ENCODE results near the gene HNRNPC. TPM values are rescaled to one million over a fixed set of nuclear protein-coding genes. Genes with fewer than 3 reads are reported as not detected.

HNRNPC gene
- total and polyA plus RNA-seq, 10 of the 15 experiments (the other 5 are each of a cell fraction or from before 2014, with no cell fraction given): 679 to 1,492 (median 1,262) TPM

DNA sequence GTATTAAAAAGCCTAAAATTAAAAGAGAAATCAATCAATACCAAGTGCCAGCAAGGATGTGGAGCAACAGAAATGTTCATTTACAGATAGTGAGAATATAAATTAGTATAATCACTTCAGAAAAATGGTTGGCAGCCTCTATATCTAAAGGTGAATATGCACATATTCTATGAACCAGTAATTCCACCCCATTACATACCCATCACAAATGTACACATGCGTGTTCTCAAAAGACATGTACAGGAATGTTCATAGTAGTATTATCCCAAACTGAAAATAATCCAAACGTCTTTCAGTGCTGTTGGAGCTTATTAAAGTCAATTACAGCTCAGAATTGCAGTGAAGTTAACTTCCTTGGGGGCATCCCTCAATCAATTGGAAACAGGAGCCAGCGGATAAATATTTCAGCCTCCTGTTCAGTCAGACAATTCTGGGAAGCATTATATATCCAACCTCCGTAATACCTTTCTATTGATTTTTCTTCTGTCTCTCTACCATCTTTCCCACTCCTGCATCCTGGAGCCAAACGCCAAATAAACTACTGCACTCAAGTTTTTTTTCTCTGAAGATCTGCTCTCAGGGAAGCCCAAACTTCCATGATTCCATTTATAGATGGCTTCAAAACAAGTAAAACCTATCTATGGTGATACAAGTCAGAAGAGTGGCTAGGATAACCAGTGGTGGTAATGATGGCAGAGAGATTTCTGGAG, 68.3 kb downstream of the HNRNPC start (continued):
- TF ChIP-seq, protein P1, sequence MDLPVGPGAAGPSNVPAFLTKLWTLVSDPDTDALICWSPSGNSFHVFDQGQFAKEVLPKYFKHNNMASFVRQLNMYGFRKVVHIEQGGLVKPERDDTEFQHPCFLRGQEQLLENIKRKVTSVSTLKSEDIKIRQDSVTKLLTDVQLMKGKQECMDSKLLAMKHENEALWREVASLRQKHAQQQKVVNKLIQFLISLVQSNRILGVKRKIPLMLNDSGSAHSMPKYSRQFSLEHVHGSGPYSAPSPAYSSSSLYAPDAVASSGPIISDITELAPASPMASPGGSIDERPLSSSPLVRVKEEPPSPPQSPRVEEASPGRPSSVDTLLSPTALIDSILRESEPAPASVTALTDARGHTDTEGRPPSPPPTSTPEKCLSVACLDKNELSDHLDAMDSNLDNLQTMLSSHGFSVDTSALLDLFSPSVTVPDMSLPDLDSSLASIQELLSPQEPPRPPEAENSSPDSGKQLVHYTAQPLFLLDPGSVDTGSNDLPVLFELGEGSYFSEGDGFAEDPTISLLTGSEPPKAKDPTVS (IDR thresholded peaks at IDR 0.05; ENCODE audit: low read depth, low read length): no peak
- no peak for TF ChIP-seq RELA (IDR thresholded peaks at IDR 0.05; ENCODE audit: borderline replicate concordance, partially characterized antibody)
- TF ChIP-seq MTA3 (IDR thresholded peaks at IDR 0.05; ENCODE audit: borderline replicate concordance, low read length): no peak
- TF ChIP-seq HDAC6 (IDR thresholded peaks at IDR 0.05; ENCODE audit: unreplicated experiment): no peak
- TF ChIP-seq, protein P2, sequence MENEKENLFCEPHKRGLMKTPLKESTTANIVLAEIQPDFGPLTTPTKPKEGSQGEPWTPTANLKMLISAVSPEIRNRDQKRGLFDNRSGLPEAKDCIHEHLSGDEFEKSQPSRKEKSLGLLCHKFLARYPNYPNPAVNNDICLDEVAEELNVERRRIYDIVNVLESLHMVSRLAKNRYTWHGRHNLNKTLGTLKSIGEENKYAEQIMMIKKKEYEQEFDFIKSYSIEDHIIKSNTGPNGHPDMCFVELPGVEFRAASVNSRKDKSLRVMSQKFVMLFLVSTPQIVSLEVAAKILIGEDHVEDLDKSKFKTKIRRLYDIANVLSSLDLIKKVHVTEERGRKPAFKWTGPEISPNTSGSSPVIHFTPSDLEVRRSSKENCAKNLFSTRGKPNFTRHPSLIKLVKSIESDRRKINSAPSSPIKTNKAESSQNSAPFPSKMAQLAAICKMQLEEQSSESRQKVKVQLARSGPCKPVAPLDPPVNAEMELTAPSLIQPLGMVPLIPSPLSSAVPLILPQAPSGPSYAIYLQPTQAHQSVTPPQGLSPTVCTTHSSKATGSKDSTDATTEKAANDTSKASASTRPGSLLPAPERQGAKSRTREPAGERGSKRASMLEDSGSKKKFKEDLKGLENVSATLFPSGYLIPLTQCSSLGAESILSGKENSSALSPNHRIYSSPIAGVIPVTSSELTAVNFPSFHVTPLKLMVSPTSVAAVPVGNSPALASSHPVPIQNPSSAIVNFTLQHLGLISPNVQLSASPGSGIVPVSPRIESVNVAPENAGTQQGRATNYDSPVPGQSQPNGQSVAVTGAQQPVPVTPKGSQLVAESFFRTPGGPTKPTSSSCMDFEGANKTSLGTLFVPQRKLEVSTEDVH (IDR thresholded peaks at IDR 0.05; ENCODE audit: low read depth, partially characterized antibody): no peak
- TF ChIP-seq NBN (IDR thresholded peaks at IDR 0.05): no peak
- no peak for TF ChIP-seq GATAD2B (conservative IDR thresholded peaks at IDR 0.05; ENCODE audit: low read depth)
- TF ChIP-seq JUNB (IDR thresholded peaks at IDR 0.05): no peak
- TF ChIP-seq, protein P3, sequence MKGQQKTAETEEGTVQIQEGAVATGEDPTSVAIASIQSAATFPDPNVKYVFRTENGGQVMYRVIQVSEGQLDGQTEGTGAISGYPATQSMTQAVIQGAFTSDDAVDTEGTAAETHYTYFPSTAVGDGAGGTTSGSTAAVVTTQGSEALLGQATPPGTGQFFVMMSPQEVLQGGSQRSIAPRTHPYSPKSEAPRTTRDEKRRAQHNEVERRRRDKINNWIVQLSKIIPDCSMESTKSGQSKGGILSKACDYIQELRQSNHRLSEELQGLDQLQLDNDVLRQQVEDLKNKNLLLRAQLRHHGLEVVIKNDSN (IDR thresholded peaks at IDR 0.05; ENCODE audit: borderline replicate concordance, extremely low read length, insufficient read depth, low read depth, low read length): no peak
- no peak for TF ChIP-seq KAT2A (conservative IDR thresholded peaks at IDR 0.05; ENCODE audit: control insufficient read depth, low read depth, low read length)
- no peak for TF ChIP-seq CBX3 (IDR thresholded peaks at IDR 0.05; ENCODE audit: borderline replicate concordance, low read depth)

All from GM12878 (cell line).